ENCODE results near the gene HIPK4.
"Not testable (repeated sequence)": the region's sequence is repeated elsewhere in the genome, so short reads cannot be mapped to it uniquely, and the experiment has no call there.

Gene HIPK4

GRCh38 chr19:40335855-40336600, 54.0 kb downstream of the HIPK4 start:
- no peak for DNase-seq

- DNase-seq = no peak
Observed at GRCh38 chr19:40335101-40335500, 54.9 kb downstream of the HIPK4 start.

GRCh38 chr19:40333083-40333482, 56.9 kb downstream of the HIPK4 start:
- not testable (repeated sequence) for DNase-seq

- DNase-seq = no peak
Observed at GRCh38 chr19:40332669-40333068, 57.3 kb downstream of the HIPK4 start.

DNA sequence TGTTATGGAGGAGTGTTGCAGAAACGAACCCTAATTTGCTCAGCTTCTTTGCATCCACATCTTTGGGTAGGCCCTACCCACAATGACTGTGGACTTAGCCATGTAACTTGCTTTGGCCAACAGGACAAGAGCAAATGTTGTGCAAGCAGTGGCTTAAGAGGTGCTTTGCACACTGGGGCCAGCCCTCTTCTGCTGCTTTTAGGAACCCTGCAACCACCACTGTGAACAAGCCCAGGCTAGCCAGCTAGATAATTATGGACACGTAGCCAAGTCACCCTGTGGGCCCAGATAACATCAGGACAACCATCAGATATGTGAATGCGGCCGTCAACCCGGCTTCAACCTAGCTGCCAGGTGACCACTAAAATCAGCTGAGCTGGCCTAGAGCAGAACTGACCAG, 58.9 kb downstream of the HIPK4 start:
- DNase-seq = no peak
